Hematopoietic multipotent progenitor cell treated with erythropoietin and hydrocortisone succinate and interleukin-3 and kit ligand, for 8 days (in vitro differentiated cells): ENCODE measurements around the gene MGAT2.

Experiments used
- DNase-seq: peaks from one replicate; pipeline ENCODE4 v3.0.0-alpha.2; 2015

Gene MGAT2

DNA sequence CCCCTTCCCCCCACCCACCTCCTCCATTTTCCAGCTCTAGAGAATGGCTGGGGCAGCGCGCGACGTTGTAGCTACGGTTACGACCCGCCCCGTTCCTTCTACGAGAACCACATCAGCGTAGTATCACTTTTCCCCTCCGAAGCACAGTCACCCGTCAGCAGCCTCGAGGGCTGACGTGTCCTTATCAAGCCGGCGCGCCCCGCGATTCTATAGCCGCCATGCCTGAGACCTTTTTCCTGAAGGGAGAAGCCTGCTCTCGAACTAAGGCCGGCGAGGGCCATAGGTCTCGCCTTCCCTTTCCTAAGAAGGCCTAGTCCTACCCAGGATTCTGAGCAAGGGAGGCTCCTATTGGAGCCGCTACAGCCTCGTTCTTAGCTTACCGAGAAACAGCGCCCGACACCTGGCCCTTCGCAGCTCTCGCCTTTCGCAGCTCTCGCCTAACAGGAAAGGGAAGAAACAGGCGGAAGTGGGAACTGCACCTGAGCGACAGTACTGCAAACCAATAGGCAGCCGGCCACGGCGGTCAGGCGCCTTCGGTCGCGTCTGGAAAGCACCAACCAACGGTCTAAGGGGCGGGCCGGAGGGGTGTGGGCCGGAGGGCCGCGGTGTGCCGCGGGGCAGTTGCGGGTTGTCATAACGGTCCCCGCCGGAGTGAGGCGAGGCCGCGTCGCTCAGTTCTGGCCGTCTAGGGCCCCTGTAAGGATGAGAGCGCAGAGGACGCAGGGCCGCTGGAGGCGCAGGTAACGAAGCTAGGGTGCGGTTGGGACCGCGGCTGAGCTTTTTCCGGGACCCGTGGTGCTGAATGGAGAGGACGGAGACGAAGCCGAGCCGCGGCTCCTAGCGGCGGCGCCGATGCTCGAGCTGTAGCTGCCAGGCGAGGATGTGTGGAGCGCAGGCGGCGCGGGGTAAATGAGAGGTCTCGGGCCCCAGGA, at the start of gene MGAT2, which contains the start of gene RPL36AL:
TSS of gene MGAT2 (plus strand) at position 618 of the 932 bp plus-strand sequence. CDS start 470 bp downstream, outside the sequence.
TSS of gene RPL36AL (minus strand) at position 445 of the 932 bp plus-strand sequence. CDS start 1,522 bp downstream, outside the sequence.
- peak; percentile 98 for DNase-seq

GRCh38 chr14:49574038-49574437, 46.6 kb upstream of the MGAT2 start:
- no peak for DNase-seq

DNA sequence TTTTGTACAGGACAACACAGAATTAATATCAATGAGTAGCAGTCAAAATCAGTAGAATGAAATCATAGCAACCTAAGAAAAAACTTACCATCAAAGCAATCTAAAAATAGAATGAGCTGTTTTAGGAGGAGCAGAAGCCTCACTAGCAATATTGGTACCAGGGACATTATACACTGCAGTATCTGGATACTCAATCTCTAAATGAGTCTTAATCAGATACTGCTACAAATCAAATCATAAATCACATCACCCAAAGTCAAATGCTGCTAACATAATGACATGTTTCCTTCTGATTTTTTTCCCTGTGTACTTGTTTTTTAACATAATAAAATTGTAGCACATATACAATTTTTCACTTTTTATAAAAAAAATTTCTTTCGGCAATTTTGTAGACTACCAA, 42.5 kb upstream of the MGAT2 start:
- DNase-seq = no peak

DNA sequence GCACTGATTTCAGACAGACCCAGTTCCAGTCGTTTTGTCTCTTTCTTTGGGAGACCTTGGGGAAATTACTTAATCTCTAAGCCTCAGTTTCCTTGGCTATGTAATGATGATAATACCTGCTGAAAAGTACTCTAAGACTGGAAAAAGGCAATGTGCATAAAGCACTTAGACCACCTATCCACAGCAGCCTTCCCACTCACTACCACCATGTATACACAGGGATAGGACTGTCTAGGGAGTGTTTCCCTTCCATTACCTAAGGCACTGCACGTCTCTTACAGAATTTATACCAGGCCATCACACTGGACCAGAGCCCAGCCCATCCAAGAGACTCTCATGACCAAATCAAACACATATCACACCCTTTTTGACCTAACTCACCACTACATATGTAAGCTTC, 40.8 kb upstream of the MGAT2 start:
- DNase-seq = no peak

DNA sequence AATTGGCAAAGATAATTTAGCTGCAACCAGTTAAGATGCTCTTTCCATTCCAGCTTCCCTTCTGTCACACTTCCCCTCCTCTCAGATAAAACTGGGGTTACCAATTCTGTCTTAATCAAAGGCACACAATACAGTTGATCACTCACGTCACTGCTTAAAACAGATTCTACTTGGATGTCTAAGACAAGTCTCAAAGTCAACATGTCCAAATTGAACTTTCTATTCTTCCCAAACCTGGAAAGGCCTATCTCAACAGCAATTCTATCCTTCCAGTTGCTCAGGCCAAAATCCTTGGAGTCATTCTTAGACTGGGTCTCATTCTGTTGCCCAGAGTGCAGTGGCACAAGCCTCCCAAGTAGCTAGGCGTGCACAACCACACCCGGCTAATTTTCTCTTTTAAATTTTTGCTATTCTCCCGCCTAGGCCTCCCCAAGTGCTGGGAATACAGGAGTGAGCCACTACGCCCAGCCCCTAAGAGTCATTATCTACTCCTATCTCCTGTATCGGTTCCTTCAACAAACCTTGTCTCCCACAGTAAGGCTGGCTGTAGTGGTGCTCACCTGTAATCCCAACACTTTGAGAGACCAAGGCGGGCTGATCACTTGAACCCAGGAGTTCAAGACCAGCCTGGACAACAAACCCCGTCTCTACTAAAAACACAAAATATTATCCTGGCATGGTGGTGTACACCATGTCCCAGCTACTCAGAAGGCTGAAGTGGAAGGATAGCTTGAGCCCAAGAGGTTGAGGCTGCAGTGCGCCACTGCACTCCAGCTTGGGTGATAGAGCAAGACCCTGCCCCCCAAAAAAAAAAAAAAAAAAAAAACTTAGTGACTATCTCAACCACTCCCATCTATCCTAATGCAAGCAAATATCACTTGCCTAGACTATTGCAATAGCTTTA, 39.1 kb upstream of the MGAT2 start:
- DNase-seq = peak; percentile 40

- peak; percentile 25 for DNase-seq
These were observed 38.3 kb upstream of the MGAT2 start for GRCh38 chr14:49582113-49582977.

DNA sequence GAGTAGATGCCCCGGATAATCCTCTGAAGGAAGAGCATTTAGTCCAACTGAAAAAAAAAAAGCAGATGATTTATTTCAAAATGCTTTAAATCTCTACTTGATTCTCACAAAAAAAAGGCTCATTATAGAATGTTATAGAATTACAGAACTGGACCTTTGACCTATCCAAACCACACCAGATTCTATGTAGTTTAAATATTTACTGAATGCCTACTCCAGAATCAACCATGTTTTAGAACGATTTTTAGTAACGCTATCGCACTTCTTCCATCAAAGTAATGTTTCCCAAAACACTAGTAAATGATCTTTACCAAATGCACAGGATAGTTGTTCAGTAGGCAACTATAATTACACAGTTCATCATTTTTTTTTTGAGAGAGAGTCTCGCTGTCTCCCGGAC, 37.0 kb upstream of the MGAT2 start:
- DNase-seq = no peak

DNA sequence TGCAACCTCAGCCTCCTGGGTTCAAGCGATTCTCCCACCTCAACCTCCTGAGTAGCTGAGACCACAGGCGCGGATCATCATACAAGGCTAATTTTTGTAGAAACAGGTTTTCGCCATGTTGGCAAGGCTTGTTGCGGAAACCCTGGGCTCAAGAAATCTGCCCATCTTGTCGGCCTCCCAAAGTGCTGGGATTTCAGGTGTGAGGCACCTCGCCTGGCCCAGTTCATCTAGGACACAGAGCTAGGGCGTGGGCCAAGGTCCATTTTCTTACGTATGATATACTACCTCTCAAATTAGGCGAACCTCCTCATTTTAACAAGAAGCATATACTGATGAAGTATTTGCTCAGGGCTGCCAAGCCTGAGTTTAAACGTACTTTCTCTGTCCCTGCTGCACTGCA, 36.5 kb upstream of the MGAT2 start:
- DNase-seq = no peak

- peak; percentile 42 for DNase-seq
These were observed 35.5 kb upstream of the MGAT2 start for GRCh38 chr14:49584981-49585640.

DNA sequence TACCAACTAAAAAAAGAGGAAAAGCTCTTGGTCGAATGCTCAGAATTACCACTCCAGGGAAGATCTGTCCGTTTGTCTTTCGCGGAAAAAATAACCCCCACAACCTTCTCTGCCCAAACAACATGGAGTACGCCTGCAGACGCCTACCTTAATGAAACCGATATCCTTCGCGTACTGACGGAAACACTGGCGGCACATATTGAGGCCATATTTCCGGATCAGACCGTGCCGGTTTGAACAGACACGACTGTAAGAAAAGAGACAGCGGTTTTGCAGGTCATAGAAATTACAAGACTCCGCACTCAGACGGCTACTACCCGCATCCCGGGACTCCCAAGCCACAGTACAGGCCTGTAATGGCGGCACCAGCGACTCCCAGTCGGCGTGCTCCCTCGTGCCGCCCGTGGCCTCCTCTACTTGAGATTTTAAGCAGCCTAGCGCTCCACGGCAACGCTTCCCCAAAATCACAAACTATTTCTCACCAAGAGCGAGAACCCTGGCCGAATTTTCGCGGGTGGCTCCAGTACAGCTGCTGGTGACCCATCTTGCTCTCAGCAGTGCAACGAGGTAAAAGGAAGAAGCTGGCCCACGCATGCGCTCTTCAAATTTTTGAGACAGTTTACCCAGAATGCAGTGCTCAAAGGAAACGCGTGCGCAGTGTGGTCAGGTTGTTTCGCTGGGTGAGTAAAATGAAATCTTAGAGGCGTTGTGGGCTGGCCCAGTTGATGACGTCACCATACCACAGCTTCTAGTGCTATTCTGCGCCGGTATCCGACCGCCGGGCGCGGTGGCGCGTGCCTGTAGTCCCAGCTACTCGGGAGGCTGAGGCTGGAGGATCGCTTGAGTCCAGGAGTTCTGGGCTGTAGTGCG, 34.6 kb upstream of the MGAT2 start, which contains the start of gene RPS29:
TSS of gene RPS29 (minus strand) at position 578 of the 870 bp plus-strand sequence. CDS start at position 544, 34 bp downstream.
- DNase-seq = peak; percentile 100

- peak; percentile 91 for DNase-seq
These were observed 33.7 kb upstream of the MGAT2 start for GRCh38 chr14:49586673-49587460.

GRCh38 chr14:49589387-49589786, 31.2 kb upstream of the MGAT2 start:
- DNase-seq = no peak

DNA sequence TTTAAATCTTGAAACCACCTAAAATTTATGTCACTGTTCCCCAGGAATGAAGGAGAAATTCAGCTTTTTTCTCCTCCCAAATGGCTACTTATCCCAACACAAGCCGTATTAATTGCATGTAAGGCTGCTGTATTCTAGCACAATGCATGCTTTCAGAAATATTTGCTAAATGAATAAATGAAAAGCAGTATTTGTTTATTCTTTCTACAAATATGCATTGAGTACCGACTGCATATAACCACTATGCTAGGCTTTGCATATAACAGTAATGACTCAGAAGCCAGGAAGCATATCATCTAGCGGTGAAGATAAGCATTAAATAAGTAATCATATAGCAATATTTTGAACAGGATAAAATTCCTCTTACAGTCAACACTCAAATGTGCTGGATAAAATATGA, 27.6 kb upstream of the MGAT2 start:
- peak; percentile 47 for DNase-seq

GRCh38 chr14:49594347-49595091, 26.1 kb upstream of the MGAT2 start:
- peak; percentile 99 for DNase-seq

DNA sequence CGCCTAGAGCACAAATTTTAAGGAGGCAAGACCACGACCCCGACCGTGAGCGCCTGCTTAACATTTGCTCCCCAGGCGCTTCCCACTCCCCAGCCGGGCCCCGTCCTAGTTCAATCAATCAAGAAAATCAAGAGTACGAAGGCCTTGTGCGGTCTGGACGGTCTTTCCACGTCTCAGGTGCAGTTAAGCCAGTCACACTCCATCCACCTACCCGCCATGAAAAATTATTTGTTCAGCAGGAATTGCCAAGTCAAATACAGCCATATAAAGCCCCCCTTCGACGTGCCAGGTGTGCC, 22.5 kb upstream of the MGAT2 start:
- no peak for DNase-seq

DNA sequence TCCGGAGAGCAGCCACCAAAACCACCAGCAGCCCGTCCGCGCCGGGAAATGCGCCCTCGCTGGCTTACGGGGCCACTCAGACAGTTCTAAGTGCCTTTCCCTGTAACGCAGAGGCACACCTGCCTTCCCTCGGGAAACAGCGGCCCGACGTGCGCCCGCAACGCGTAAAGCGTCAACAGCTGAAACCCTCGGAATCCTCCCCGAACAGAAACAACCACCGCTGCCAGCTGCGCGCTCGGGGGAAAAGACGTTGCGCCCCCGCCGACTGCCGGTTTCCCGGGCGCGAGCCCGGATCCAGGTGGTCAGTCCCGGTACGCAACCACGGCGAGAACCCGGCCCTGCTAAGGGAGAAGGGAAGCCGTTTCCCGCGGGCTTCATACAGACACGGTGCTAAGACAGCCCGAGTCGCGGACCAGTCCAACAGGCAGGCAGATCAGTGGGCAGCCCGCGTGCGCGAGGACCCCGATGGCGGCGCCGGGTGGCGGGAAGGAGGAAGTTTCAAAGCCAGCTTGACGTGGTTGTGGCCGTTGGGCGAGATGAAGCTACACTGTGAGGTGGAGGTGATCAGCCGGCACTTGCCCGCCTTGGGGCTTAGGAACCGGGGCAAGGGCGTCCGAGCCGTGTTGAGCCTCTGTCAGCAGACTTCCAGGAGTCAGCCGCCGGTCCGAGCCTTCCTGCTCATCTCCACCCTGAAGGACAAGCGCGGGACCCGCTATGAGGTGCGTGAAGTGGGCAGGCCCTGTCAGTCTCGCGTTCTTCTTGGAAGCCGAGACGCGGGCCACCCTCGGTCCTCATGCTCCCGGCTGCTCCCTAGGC, 21.9 kb upstream of the MGAT2 start, which contains the start of gene LRR1:
TSS of gene LRR1 (plus strand) at position 456 of the 816 bp plus-strand sequence. CDS start at position 537, 81 bp downstream.
- DNase-seq = peak; percentile 82

DNA sequence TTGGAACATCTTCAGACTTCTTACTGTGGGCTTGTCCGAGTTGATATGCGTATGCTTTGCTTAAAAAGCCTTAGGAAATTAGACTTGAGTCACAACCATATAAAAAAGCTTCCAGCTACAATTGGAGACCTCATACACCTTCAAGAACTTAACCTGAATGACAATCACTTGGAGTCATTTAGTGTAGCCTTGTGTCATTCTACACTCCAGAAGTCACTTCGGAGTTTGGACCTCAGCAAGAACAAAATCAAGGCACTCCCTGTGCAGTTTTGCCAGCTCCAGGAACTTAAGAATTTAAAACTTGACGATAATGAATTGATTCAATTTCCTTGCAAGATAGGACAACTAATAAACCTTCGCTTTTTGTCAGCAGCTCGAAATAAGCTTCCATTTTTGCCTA, 13.0 kb upstream of the MGAT2 start:
- DNase-seq = no peak

- no peak for DNase-seq
These were observed 8.3 kb upstream of the MGAT2 start for GRCh38 chr14:49612251-49612650.
